Right lobe of liver (tissue), 4 donors: ENCODE measurements around the gene PLGRKT.

Experiments used
- POLR2A ChIP-seq: fragments of 450-650 bp; IDR thresholded peaks from one replicate; pipeline ENCODE4 v1.6.1; 2017; ENCODE audit warnings: antibody characterized with exemption, mild to moderate bottlenecking
- TF ChIP-seq, protein P1 (sequence below), 4 donors: fragments of 200-600 bp in 3 of 4; fragments of 450-650 bp in 1 of 4; IDR thresholded peaks; one replicate each; pipeline versions ENCODE4 v1.5.1 to v1.8.0; 2016 to 2022; ENCODE audit warnings: antibody characterized with exemption in 4 of 4, mild to moderate bottlenecking in 2 of 4
- donor health status: DM: no; HTN: no; CAD: no.
- donor health status: DM: no; HTN: no; CAD: no.
- donor health status: DM: no; HTN: yes; CAD: no.

DNA sequence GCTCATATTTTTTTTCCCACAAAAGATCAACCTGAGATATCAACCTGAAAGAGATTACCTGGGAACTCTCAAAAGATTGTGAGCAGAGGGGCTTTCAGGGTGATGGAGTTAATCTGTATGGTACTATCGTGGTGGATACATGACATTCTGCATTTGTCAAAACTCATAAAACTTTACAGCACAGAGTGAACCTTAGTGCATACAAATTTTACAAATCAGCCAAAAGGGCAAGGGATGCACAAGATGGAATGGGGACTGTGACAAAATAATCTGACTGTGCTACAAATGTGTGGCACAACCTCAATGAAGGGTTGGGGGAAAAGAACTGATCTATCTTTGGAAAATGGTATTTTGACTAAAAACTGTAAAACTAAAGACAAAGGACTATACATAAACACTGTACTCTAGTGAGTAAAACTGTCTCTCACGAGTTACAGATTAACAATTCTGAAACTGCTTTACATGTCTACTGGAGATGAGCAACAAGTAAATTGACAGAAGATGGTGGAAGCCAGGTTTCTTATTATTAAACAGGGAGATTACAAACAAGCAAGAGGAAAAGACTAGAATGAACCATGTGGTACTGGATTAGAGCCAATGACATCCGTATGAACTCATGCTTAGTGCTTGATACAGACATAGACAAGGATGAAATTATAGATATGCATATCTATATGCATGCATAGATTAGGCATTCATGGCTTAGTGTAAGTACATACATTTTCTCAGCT, 73.3 kb downstream of the PLGRKT start:
- TF ChIP-seq, protein P1, sequence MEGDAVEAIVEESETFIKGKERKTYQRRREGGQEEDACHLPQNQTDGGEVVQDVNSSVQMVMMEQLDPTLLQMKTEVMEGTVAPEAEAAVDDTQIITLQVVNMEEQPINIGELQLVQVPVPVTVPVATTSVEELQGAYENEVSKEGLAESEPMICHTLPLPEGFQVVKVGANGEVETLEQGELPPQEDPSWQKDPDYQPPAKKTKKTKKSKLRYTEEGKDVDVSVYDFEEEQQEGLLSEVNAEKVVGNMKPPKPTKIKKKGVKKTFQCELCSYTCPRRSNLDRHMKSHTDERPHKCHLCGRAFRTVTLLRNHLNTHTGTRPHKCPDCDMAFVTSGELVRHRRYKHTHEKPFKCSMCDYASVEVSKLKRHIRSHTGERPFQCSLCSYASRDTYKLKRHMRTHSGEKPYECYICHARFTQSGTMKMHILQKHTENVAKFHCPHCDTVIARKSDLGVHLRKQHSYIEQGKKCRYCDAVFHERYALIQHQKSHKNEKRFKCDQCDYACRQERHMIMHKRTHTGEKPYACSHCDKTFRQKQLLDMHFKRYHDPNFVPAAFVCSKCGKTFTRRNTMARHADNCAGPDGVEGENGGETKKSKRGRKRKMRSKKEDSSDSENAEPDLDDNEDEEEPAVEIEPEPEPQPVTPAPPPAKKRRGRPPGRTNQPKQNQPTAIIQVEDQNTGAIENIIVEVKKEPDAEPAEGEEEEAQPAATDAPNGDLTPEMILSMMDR (IDR thresholded peaks at IDR 0.05), result no peak
- TF ChIP-seq POLR2A, result no peak
